NCI-H1930 (cell line): ENCODE measurements around the gene NRN1L.
"Not testable (repeated sequence)": the region's sequence is repeated elsewhere in the genome, so short reads cannot be mapped to it uniquely, and the experiment has no call there.

Source experiments
- DNase-seq, 2 experiments: peaks; one replicate each; lab custom pipeline; 2025; lab: John Stamatoyannopoulos, UW

NRN1L gene

GRCh38 chr16:67884684-67885083 is at the start of gene NRN1L:
TSS of gene NRN1L (plus strand) at chr16:67884885. CDS start at chr16:67884904, 19 bp downstream.
- DNase-seq: no peak

GRCh38 chr16:67837190-67837589 is 47.5 kb upstream of the NRN1L start:
- DNase-seq: not testable (repeated sequence)

- DNase-seq: no peak
Measured at GRCh38 chr16:67837811-67838210, 46.9 kb upstream of the NRN1L start.

GRCh38 chr16:67841198-67841815 is 43.4 kb upstream of the NRN1L start:
- DNase-seq: no peak

- peak; percentile 85 to 91 for DNase-seq
Measured at GRCh38 chr16:67841816-67842508, 42.7 kb upstream of the NRN1L start, which contains the start of gene THAP11. TSS of gene THAP11 (plus strand) at chr16:67842320. CDS start at chr16:67842555, 235 bp downstream.

- DNase-seq: peak in 1 of 2 experiments; percentile 39
Measured at GRCh38 chr16:67842509-67843342, 42.0 kb upstream of the NRN1L start.

- DNase-seq: no peak
Measured at GRCh38 chr16:67843343-67843765, 41.3 kb upstream of the NRN1L start.

GRCh38 chr16:67844497-67844896 is 40.2 kb upstream of the NRN1L start:
- DNase-seq: no peak

GRCh38 chr16:67845291-67846062 is 39.2 kb upstream of the NRN1L start:
- no peak for DNase-seq

- DNase-seq: no peak
Measured at GRCh38 chr16:67846063-67846319, 38.7 kb upstream of the NRN1L start.

GRCh38 chr16:67846320-67847063 is 38.2 kb upstream of the NRN1L start, which contains the start of gene NUTF2:
TSS of gene NUTF2 (plus strand) at chr16:67846933. CDS start at chr16:67865131, 18,198 bp downstream.
- peak; percentile 89 for DNase-seq

- DNase-seq: peak in 1 of 2 experiments; percentile 59
Measured at GRCh38 chr16:67847064-67847861, 37.4 kb upstream of the NRN1L start, which contains the start of gene CENPT. TSS of gene CENPT (minus strand) at chr16:67847693. CDS start at chr16:67833859, 13,834 bp downstream.

- DNase-seq: no peak
Measured at GRCh38 chr16:67848118-67848517, 36.6 kb upstream of the NRN1L start.

GRCh38 chr16:67853670-67854069 is 31.0 kb upstream of the NRN1L start:
- DNase-seq: no peak

GRCh38 chr16:67855789-67856188 is 28.9 kb upstream of the NRN1L start:
- DNase-seq: no peak

GRCh38 chr16:67856927-67857546 is 27.6 kb upstream of the NRN1L start:
- DNase-seq: no peak

- no peak for DNase-seq
Measured at GRCh38 chr16:67857547-67858233, 27.0 kb upstream of the NRN1L start.

GRCh38 chr16:67858500-67858899 is 26.2 kb upstream of the NRN1L start:
- no peak for DNase-seq
